H1 (cell line): ENCODE data around the gene STARD8. TPM values are rescaled to one million over a fixed set of nuclear protein-coding genes. Genes with fewer than 3 reads are reported as not detected.
"Not testable (repeated sequence)": the region's sequence is repeated elsewhere in the genome, so short reads cannot be mapped to it uniquely, and the experiment has no call there.

Source experiments
- CTCF ChIA-PET: fragments of 300-600 bp; sonication (Branson Sonifier 250); formaldehyde crosslinking; loops from one replicate; lab custom pipeline; 2021; ENCODE audit not compliant: partially characterized antibody; lab: Charles Lee
- POLR2A ChIA-PET: fragments of 300-600 bp; sonication (Branson Sonifier 250); formaldehyde crosslinking; loops from one replicate; lab custom pipeline; 2021; ENCODE audit warnings: inconsistent platforms; ENCODE audit not compliant: partially characterized antibody; lab: Charles Lee
- DNase-seq, 2 experiments: peaks; one replicate each; pipeline versions ENCODE4 v3.0.0 to v3.0.0-alpha.2; 2010 to 2022; ENCODE audit warnings: low spot score in 2 of 2, low read depth in 1 of 2, mixed read lengths in 1 of 2
- FAIRE-seq: peaks from 2 replicates; lab custom pipeline; 2011; peaks lifted over from hg19 to GRCh38; lab: Jason Lieb, UNC
- H2AFZ ChIP-seq: 2 replicates; pipeline ENCODE4 v1.8.1; 2012; ENCODE audit warnings: low read length, inconsistent platforms
- H2AK5ac ChIP-seq: 2 replicates; pipeline ENCODE4 v1.6.1; 2013; ENCODE audit warnings: low read depth, low read length
- H2BK120ac ChIP-seq: replicated peaks from 2 replicates; pipeline ENCODE3; 2013; ENCODE audit warnings: low read depth, low read length, inconsistent platforms
- H2BK12ac ChIP-seq: 2 replicates; pipeline ENCODE4 v1.6.1; 2013; ENCODE audit warnings: low read depth, low read length
- H2BK15ac ChIP-seq: 2 replicates; pipeline ENCODE4 v1.6.1; 2013; ENCODE audit warnings: low read length
- H2BK20ac ChIP-seq: 2 replicates; pipeline ENCODE4 v1.6.1; 2013; ENCODE audit warnings: low read length
- H2BK5ac ChIP-seq: 2 replicates; pipeline ENCODE4 v1.6.1; 2013; ENCODE audit warnings: low read depth, low read length
- H3K14ac ChIP-seq: 2 replicates; pipeline ENCODE4 v1.6.1; 2013; ENCODE audit warnings: inconsistent platforms; ENCODE audit not compliant: insufficient read length
- H3K18ac ChIP-seq: 2 replicates; pipeline ENCODE4 v1.6.1; 2013; ENCODE audit warnings: low read length; ENCODE audit errors: extremely low read depth
- H3K23ac ChIP-seq: 2 replicates; pipeline ENCODE4 v1.6.1; 2013; ENCODE audit warnings: inconsistent platforms; ENCODE audit not compliant: insufficient read length
- H3K23me2 ChIP-seq: 2 replicates; pipeline ENCODE4 v1.6.1; 2013; ENCODE audit warnings: low read depth, low read length
- H3K27ac ChIP-seq: 2 replicates; pipeline ENCODE4 v1.6.1; 2011; ENCODE audit warnings: low read depth, low read length, inconsistent platforms
- H3K27me3 ChIP-seq, 4 experiments: replicated peaks in 1 of 4; 1 replicate in 1 of 4; 2 replicates in 3 of 4; pipeline versions ENCODE4 v1.6.1 to v1.8.1; 2011 to 2013; ENCODE audit warnings: low read length in 3 of 4, mild to moderate bottlenecking in 3 of 4, inconsistent platforms in 2 of 4, mixed read lengths in 2 of 4, moderate library complexity in 1 of 4; ENCODE audit not compliant: control insufficient read depth in 3 of 4, insufficient read depth in 3 of 4; ENCODE audit errors: extremely low read depth in 1 of 4
- H3K36me3 ChIP-seq, 4 experiments: 2 replicates each; pipeline versions ENCODE4 v1.6.1 to v1.8.1; 2011 to 2013; ENCODE audit warnings: mild to moderate bottlenecking in 4 of 4, low read length in 3 of 4, moderate library complexity in 2 of 4, control low read depth in 1 of 4, inconsistent platforms in 1 of 4; ENCODE audit not compliant: insufficient read depth in 4 of 4, control insufficient read depth in 2 of 4
- H3K4ac ChIP-seq: replicated peaks from 2 replicates; pipeline ENCODE3; 2013; ENCODE audit warnings: low read length, low read depth, mixed read lengths, inconsistent platforms; ENCODE audit not compliant: insufficient read length
- H3K4me1 ChIP-seq, 4 experiments: replicated peaks in 1 of 4; 1 replicate in 1 of 4; 2 replicates in 3 of 4; pipeline versions ENCODE4 v1.6.1 to v1.8.1; 2011 to 2013; ENCODE audit warnings: low read length in 3 of 4, inconsistent platforms in 2 of 4, mixed read lengths in 1 of 4; ENCODE audit not compliant: insufficient read depth in 4 of 4, control insufficient read depth in 3 of 4
- H3K4me2 ChIP-seq, 2 experiments: 2 replicates each; pipeline versions ENCODE4 v1.6.1 to v1.8.1; 2011 to 2013; ENCODE audit warnings: low read depth in 2 of 2, low read length in 2 of 2, control low read depth in 1 of 2, inconsistent platforms in 1 of 2, mild to moderate bottlenecking in 1 of 2; ENCODE audit not compliant: insufficient read depth in 1 of 2
- H3K4me3 ChIP-seq, 4 experiments: fragments of 200-600, 300-600 bp in 1 of 4; sonication (generic), shearing (Covaris generic), sonication (Bioruptor Twin) in 1 of 4; 2 replicates each; pipeline versions ENCODE4 v1.5.1 to v1.8.1; 2011 to 2016; ENCODE audit warnings: low read length in 4 of 4, low read depth in 3 of 4, control low read depth in 2 of 4, inconsistent platforms in 2 of 4, mild to moderate bottlenecking in 2 of 4, mixed read lengths in 1 of 4, moderate library complexity in 1 of 4; ENCODE audit not compliant: insufficient read depth in 2 of 4; ENCODE audit errors: extremely low read depth in 1 of 4
- H3K56ac ChIP-seq: replicated peaks from 2 replicates; pipeline ENCODE3; 2013; ENCODE audit warnings: low read depth, mild to moderate bottlenecking, mixed read lengths, low read length, inconsistent platforms; ENCODE audit not compliant: insufficient read length
- H3K79me1 ChIP-seq: 2 replicates; pipeline ENCODE4 v1.6.1; 2013; ENCODE audit warnings: low read depth, low read length, control low read depth
- H3K79me2 ChIP-seq, 2 experiments: 2 replicates each; pipeline versions ENCODE4 v1.6.1 to v1.8.1; 2012 to 2013; ENCODE audit warnings: low read length in 2 of 2, mild to moderate bottlenecking in 2 of 2, inconsistent platforms in 1 of 2; ENCODE audit not compliant: insufficient read depth in 2 of 2, control insufficient read depth in 1 of 2
- H3K9ac ChIP-seq, 4 experiments: replicated peaks in 1 of 4; 1 replicate in 1 of 4; 2 replicates in 3 of 4; pipeline versions ENCODE4 v1.6.1 to v1.8.1; 2011 to 2013; ENCODE audit warnings: low read depth in 3 of 4, low read length in 3 of 4, control low read depth in 2 of 4, mild to moderate bottlenecking in 2 of 4, moderate library complexity in 2 of 4, inconsistent platforms in 1 of 4; ENCODE audit errors: extremely low read depth in 1 of 4
- H3K9me3 ChIP-seq, 2 experiments: 2 replicates each; pipeline versions ENCODE4 v1.6.1 to v1.8.1; 2012 to 2013; ENCODE audit warnings: mild to moderate bottlenecking in 2 of 2, moderate library complexity in 2 of 2, control low read depth in 1 of 2, inconsistent platforms in 1 of 2, low read depth in 1 of 2, low read length in 1 of 2, mixed read lengths in 1 of 2; ENCODE audit not compliant: insufficient read depth in 2 of 2
- H4K20me1 ChIP-seq, 2 experiments: replicated peaks in 1 of 2; 2 replicates each; pipeline versions ENCODE3 to v1.8.1; 2011 to 2013; ENCODE audit warnings: inconsistent platforms in 2 of 2, low read length in 2 of 2, mild to moderate bottlenecking in 1 of 2; ENCODE audit not compliant: insufficient read depth in 2 of 2, control insufficient read depth in 1 of 2
- H4K5ac ChIP-seq: 2 replicates; pipeline ENCODE4 v1.6.1; 2013; ENCODE audit warnings: low read length, low read depth, mixed read lengths, inconsistent platforms; ENCODE audit not compliant: insufficient read length
- H4K8ac ChIP-seq: 2 replicates; pipeline ENCODE4 v1.8.0; 2013; ENCODE audit warnings: mild to moderate bottlenecking, moderate library complexity, low read length, inconsistent platforms; ENCODE audit not compliant: insufficient read depth; ENCODE audit errors: extremely low read depth
- H4K91ac ChIP-seq: replicated peaks from 2 replicates; pipeline ENCODE3; 2013; ENCODE audit warnings: low read length, mixed read lengths, inconsistent platforms; ENCODE audit not compliant: insufficient read length
- BRCA1 ChIP-seq: IDR thresholded peaks from 2 replicates; pipeline ENCODE4 v1.6.1; 2012; ENCODE audit warnings: low read depth, low read length, improper control_type of control experiment
- CEBPB ChIP-seq: IDR thresholded peaks from 2 replicates; pipeline ENCODE4 v1.6.1; 2012; ENCODE audit warnings: low read depth, low read length
- HDAC2 ChIP-seq, 2 experiments: fragments of 300-600 bp in 1 of 2; sonication (generic) in 1 of 2; IDR thresholded peaks; 2 replicates each; pipeline ENCODE4 v1.6.1; 2011 to 2012; ENCODE audit warnings: low read depth in 2 of 2, low read length in 2 of 2, mild to moderate bottlenecking in 2 of 2, moderate library complexity in 2 of 2, borderline replicate concordance in 1 of 2, inconsistent platforms in 1 of 2
- MAFK ChIP-seq: IDR thresholded peaks from 2 replicates; pipeline ENCODE4 v1.6.1; 2012; ENCODE audit warnings: low read depth, mild to moderate bottlenecking, improper control_type of control experiment, low read length
- RBBP5 ChIP-seq: IDR thresholded peaks from 2 replicates; pipeline ENCODE4 v1.7.1; 2012; ENCODE audit warnings: low read depth, mild to moderate bottlenecking, inconsistent platforms, low read length, moderate library complexity, borderline replicate concordance
- SAP30 ChIP-seq: fragments of 300-600 bp; sonication (generic); IDR thresholded peaks from 2 replicates; pipeline ENCODE4 v1.7.1; 2012; ENCODE audit warnings: low read length, moderate library complexity, mild to moderate bottlenecking, inconsistent platforms; ENCODE audit not compliant: insufficient read depth, insufficient replicate concordance
- SP1 ChIP-seq: IDR thresholded peaks from 2 replicates; pipeline ENCODE4 v1.6.1; 2011; ENCODE audit warnings: low read depth, low read length
- WGBS, 2 experiments: shearing (Covaris generic) in 1 of 2; methylation state at CpG; one replicate each; pipeline versions ENCODE4 v1.1.6 to v1.1.7; 2013 to 2015; ENCODE audit warnings: low lambda C conversion rate in 2 of 2, mixed read lengths in 2 of 2, inconsistent platforms in 1 of 2, low coverage in 1 of 2, missing lambda C conversion rate in 1 of 2; ENCODE audit not compliant: insufficient replicate concordance in 2 of 2, insufficient coverage in 1 of 2, insufficient read length in 1 of 2; ENCODE audit errors: extremely low coverage in 1 of 2, missing lambda C conversion rate in 1 of 2; 5-methylcytosine and 5-hydroxymethylcytosine counted together
- polyA plus RNA-seq, 7 experiments: library from polyadenylated mRNA; depleted of rRNA in 3 of 7; stranded (reverse) in 5 of 7; unstranded in 2 of 7; fragments of >200 nt in 5 of 7; fragments of 200-250 nt in 2 of 7; gene quantifications; 1 replicate in 5 of 7; 2 replicates in 1 of 7; 4 replicates in 1 of 7; pipeline versions ENCODE4 v1.2.1 to v1.2.3, GENCODE V29; 2011 to 2013; ENCODE audit warnings: missing spikeins in 2 of 7, mixed read lengths in 2 of 7
- total RNA-seq: library from RNA; stranded (reverse); fragmentation: NEBNext Ultra II Directional; extraction: Animal tissue kit (Norgen Biotek cat#: 25700); gene quantifications from 2 replicates; pipeline ENCODE4 v1.2.1, GENCODE V29; 2021

Gene STARD8
- total and polyA plus RNA-seq, 2 of the 8 experiments (the other 6 are each of a cell fraction or from before 2014, with no cell fraction given) = 1.8 to 3.8 TPM

- TF ChIP-seq RBBP5 (no peak), MAFK (no peak), SP1 (no peak), CEBPB (no peak), BRCA1 (no peak), HDAC2 (IDR thresholded peaks at IDR 0.05; ENCODE audit: borderline replicate concordance in 1 of 2, low read depth in 2 of 2, low read length in 2 of 2) (no peak), SAP30 (no peak)
- TF ChIP-seq, all 59 proteins: peak for 0
Observed at GRCh38 chrX:68627986-68628385, 19.5 kb upstream of the STARD8 start (continued).

DNA sequence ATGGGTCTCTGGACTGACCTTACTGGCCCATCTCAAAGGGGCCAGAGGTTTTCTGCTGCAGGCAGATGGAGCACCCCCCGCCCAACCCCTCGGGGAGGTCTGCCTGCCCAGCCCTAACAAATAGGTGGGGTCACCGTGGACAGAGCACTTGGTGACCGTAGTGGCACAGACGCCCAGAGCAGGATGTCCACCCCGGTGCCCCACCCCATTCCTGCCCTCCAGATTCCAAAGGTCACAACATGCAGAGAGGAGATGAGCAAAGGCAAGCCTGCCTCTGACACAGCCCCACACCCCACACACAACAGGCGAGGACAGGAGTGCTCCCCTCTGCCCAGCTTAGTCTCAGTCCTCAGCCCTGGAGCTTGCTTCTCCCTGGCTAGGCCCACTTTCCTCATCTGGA, 17.5 kb upstream of the STARD8 start:
- H3K36me3 ChIP-seq, H3K56ac ChIP-seq, H3K14ac ChIP-seq, H2BK12ac ChIP-seq, H3K4me2 ChIP-seq, FAIRE-seq, H4K91ac ChIP-seq, H2BK120ac ChIP-seq, H3K4me3 ChIP-seq, H3K9me3 ChIP-seq, H2BK15ac ChIP-seq, H3K79me1 ChIP-seq, H3K4me1 ChIP-seq, H3K9ac ChIP-seq, H3K79me2 ChIP-seq, POLR2A ChIA-PET, H2BK5ac ChIP-seq, H3K23ac ChIP-seq, H4K20me1 ChIP-seq, DNase-seq, H3K27me3 ChIP-seq, H3K18ac ChIP-seq, H4K8ac ChIP-seq, H2AK5ac ChIP-seq, H2BK20ac ChIP-seq, H4K5ac ChIP-seq, H3K23me2 ChIP-seq, H3K27ac ChIP-seq, H3K4ac ChIP-seq, H2AFZ ChIP-seq: not testable (repeated sequence)
- 100% methylated on average over 1 of the region's 7 CpGs; no CpG with 5 or more reads in 1 of the 2 experiments for WGBS, 2 experiments
- CTCF ChIA-PET = interaction anchor here (0.9 kb wide), 1 partner anchor 15 kb away, joined by 3 read pairs; no protein-coding TSS in a partner anchor
